ENCODE measurements around the gene ZSCAN5C. TPM values are rescaled to one million over a fixed set of nuclear protein-coding genes. Genes with fewer than 3 reads are reported as not detected.
"Not testable (repeated sequence)": the region's sequence is repeated elsewhere in the genome, so short reads cannot be mapped to it uniquely, and the experiment has no call there.

The ZSCAN5C gene
- total and polyA plus RNA-seq, 12 donors, result not detected

GRCh38 chr19:56221851-56222250 lies 19.8 kb downstream of the ZSCAN5C start:
- 94 to 98% (median 96%) methylated on average over 13 to 14 of the region's 14 CpGs for WGBS, 4 donors
- H3K4me3 ChIP-seq, result no peak overlapping the region
- TF ChIP-seq, protein P1, sequence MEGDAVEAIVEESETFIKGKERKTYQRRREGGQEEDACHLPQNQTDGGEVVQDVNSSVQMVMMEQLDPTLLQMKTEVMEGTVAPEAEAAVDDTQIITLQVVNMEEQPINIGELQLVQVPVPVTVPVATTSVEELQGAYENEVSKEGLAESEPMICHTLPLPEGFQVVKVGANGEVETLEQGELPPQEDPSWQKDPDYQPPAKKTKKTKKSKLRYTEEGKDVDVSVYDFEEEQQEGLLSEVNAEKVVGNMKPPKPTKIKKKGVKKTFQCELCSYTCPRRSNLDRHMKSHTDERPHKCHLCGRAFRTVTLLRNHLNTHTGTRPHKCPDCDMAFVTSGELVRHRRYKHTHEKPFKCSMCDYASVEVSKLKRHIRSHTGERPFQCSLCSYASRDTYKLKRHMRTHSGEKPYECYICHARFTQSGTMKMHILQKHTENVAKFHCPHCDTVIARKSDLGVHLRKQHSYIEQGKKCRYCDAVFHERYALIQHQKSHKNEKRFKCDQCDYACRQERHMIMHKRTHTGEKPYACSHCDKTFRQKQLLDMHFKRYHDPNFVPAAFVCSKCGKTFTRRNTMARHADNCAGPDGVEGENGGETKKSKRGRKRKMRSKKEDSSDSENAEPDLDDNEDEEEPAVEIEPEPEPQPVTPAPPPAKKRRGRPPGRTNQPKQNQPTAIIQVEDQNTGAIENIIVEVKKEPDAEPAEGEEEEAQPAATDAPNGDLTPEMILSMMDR (IDR thresholded peaks at IDR 0.05), result no peak
- no peak for TF ChIP-seq POLR2A (IDR thresholded peaks at IDR 0.05)
- intact Hi-C loops (cut with DNase I), result no loop called here
- no peaks in the 10 kb centered on the region for H3K36me3 ChIP-seq (replicated peaks in 1 of 2)
- no peak for DNase-seq
- H3K9me3 ChIP-seq (replicated peaks in 1 of 3), result no peaks in the 10 kb centered on the region
- H3K27ac ChIP-seq, result no peak overlapping the region
- no peaks in the 10 kb centered on the region for H3K27me3 ChIP-seq
- peaks cover 5 to 8% of the 10 kb centered on the region in 2 donors for H3K4me1 ChIP-seq (replicated peaks in 1 of 2)

DNA sequence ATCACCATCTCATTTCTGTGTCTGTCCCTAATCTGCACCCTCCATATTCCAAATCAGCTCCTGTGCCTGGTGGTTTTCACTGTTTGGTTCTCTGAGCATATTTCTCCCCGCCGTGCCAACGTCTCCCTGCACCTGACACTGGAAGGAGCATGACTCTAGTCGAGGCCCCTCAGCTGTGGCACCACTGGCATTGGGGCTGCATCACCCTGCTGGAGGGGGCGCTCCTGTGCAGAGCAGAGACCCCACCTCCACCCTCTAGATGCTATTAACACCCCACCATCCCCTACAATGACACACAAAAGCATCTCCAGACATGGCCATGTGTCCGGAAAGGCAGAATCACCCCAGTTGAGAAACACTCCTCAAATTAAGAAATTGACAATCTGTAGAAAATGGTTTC lies 20.8 kb downstream of the ZSCAN5C start:
- Histone ChIP-seq H3K36me3 (replicated peaks in 1 of 2) (no peaks in the 10 kb centered on the region), H3K4me1 (replicated peaks in 1 of 2) (no peaks in the 10 kb centered on the region), H3K27ac (no peak overlapping the region), H3K27me3 (no peaks in the 10 kb centered on the region), H3K9me3 (replicated peaks in 1 of 3) (no peaks in the 10 kb centered on the region), H3K4me3 (no peak overlapping the region)
- DNase-seq, result no peak
- TF ChIP-seq, protein P1 (IDR thresholded peaks at IDR 0.05), result no peak
- TF ChIP-seq POLR2A (IDR thresholded peaks at IDR 0.05), result no peak
- 86 to 98% (median 90%) methylated on average over 5 to 6 of the region's 6 CpGs for WGBS, 4 donors
- intact Hi-C loops (cut with DNase I), result no loop called here

GRCh38 chr19:56223481-56223880 lies 21.4 kb downstream of the ZSCAN5C start:
- Histone ChIP-seq H3K4me3 (no peak overlapping the region), H3K27ac (no peak overlapping the region), H3K36me3 (replicated peaks in 1 of 2) (no peaks in the 10 kb centered on the region), H3K4me1 (replicated peaks in 1 of 2) (no peaks in the 10 kb centered on the region), H3K9me3 (replicated peaks in 1 of 3) (no peaks in the 10 kb centered on the region), H3K27me3 (no peaks in the 10 kb centered on the region)
- TF ChIP-seq POLR2A (IDR thresholded peaks at IDR 0.05), result no peak
- TF ChIP-seq, protein P1 (IDR thresholded peaks at IDR 0.05), result no peak
- WGBS, 4 donors, result 91 to 97% (median 95%) methylated on average over 9 of the region's 9 CpGs
- intact Hi-C loops (cut with DNase I), result no loop called here
- DNase-seq, result no peak

GRCh38 chr19:56245121-56245740 lies 43.2 kb downstream of the ZSCAN5C start:
- intact Hi-C loops (cut with DNase I), result no loop called here
- TF ChIP-seq POLR2A (IDR thresholded peaks at IDR 0.05), result no peak
- TF ChIP-seq, protein P1 (IDR thresholded peaks at IDR 0.05), result no peak
- H3K4me1 ChIP-seq (replicated peaks in 1 of 2), result no peaks in the 10 kb centered on the region
- H3K4me3 ChIP-seq, result no peak overlapping the region
- WGBS, 4 donors, result 87 to 95% (median 91%) methylated on average over 7 of the region's 7 CpGs
- no peaks in the 10 kb centered on the region for H3K27me3 ChIP-seq
- H3K27ac ChIP-seq, result no peak overlapping the region
- no peaks in the 10 kb centered on the region for H3K36me3 ChIP-seq (replicated peaks in 1 of 2)
- no peak for DNase-seq
- H3K9me3 ChIP-seq (replicated peaks in 1 of 3), result no peaks in the 10 kb centered on the region

GRCh38 chr19:56245764-56246163 lies 43.7 kb downstream of the ZSCAN5C start:
- DNase-seq; H3K4me1 ChIP-seq (replicated peaks in 1 of 2); intact Hi-C loops (cut with DNase I); H3K36me3 ChIP-seq (replicated peaks in 1 of 2); H3K4me3 ChIP-seq; H3K27me3 ChIP-seq; H3K27ac ChIP-seq; H3K9me3 ChIP-seq (replicated peaks in 1 of 3): not testable (repeated sequence)
- WGBS, 4 donors, result 83 to 94% (median 89%) methylated on average over 3 to 4 of the region's 4 CpGs

DNA sequence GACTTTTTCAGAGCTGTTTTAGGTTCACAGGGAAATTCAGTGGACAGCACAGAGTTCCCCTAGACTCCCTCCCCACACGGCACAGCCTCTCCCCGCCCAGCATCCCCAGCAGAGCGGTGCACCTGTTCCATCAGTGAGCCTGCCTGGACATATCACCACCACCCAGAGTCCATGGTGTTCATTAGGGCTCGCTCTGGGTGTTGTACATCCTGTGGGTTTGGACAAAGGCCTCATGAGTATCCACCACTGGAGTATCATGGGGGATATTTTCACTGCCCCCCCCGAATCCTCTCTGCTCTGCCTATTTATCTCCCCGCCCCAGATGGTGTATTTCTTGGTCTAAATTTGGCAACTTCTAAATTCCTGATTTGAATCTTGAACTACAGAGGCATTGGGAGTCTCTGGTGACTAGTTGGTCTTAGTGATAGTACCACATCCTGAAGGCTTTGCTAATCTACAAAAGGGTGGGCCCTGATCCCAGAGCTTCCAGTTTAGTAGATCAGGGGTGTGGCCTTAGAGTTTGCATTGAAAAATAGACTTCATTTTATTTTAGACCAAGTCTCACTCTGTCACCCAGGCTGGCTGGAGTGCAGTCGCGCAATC lies 46.8 kb downstream of the ZSCAN5C start:
- H3K27ac ChIP-seq; intact Hi-C loops (cut with DNase I); H3K4me3 ChIP-seq; H3K9me3 ChIP-seq (replicated peaks in 1 of 3); H3K4me1 ChIP-seq (replicated peaks in 1 of 2); H3K27me3 ChIP-seq; H3K36me3 ChIP-seq (replicated peaks in 1 of 2); DNase-seq: not testable (repeated sequence)
- 92 to 96% (median 96%) methylated on average over 4 to 8 of the region's 8 CpGs for WGBS, 4 donors
